ENCODE data around the gene ATRNL1.
"Not testable (repeated sequence)": the region's sequence is repeated elsewhere in the genome, so short reads cannot be mapped to it uniquely, and the experiment has no call there.

The ATRNL1 gene

DNA sequence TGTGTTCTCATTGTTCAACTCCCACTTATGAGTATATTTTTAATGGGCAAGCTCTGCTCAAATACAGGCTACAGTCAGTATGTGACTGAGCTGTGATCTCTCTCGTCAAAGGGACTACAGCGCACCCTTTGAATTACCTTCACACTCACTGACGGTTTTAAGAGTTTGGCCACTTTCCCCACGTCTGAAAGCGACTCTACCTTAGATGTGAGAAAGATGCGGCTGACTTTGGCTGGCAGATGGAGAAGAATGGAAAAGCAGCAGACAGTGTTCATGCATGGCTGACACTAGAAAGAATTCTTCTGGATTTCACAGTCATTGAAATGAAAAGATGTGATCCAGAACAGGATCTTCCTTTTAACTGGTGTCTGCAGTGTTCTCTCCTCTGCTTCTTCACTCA, 2.0 kb upstream of the ATRNL1 start:
- DNase-seq = no peak

GRCh38 chr10:115092258-115092554, 959 bp upstream of the ATRNL1 start:
- no peak for DNase-seq

DNA sequence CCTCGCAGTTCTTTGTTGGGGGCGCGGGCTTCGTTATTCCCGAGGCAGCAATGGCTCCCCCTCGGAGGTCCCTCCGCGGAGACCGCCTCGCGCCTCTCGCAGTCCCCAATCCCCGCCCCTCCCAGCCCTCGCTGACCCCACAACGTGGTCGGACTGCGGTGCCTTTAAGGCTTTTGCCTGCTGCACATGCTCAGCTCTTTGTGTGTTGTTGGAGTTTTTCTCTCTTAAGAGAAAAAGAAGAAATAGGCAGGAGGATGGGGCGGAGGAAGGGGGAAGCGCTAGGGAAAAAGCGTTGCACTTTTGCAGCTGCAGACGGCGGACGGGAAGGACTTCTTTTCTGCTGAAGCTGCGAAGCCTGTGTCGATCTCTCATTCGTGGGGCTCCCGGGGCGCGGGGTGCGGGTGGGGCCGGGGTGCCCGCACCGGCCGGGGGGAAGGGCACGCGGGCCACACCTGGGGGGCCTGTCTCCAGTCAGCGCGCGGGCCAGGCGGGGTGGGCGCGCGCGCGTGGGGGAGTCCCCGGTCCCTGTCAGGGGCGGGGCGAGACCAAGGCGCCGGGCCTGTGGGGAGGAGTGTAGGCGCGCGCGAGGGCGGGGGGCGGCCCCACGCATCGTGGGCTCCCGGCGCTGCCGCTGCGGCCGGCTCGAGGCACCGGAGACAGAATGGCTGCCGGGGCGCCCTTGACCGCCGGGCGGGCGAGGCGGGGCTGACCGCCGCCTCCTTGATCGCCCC, 445 bp upstream of the ATRNL1 start:
- peak; percentile 43 for DNase-seq

GRCh38 chr10:115093776-115094408, 727 bp downstream of the ATRNL1 start:
- DNase-seq = peak; percentile 8

DNA sequence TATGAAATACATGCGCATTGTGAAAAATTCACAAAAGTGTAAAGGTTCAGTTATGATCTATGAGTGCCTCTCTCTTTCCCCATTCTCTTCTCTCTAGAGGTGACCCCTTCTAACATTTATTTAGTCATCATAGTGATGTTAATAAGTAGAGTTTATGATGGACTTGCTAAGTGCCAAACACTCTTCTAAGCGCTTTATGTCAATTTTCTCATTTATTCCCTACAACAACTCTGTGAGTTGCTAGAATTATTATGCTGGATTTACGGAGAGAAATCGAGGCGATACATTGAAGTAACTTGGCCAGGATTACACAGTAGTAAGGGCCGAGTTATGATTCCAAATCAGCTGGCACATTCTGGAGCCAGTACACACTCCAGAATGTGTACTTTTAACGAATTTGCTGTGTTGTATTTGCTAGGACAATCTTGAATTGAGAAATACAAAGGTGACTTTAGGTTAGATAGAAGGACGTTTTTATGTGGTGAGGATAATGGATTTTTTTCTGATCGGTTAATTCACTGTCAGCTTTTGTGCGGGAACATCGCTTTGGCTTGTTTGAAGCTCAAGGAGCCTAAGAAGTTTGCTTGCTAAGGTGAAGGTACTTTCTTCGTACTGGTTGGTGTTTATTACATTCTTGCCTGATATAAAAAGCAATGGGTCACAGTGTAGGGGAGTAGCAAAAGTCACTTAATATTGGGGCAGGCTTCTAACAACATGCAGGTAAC, 1.4 kb downstream of the ATRNL1 start:
- DNase-seq = no peak

- DNase-seq = no peak
Observed at GRCh38 chr10:115095758-115096157, 2.6 kb downstream of the ATRNL1 start.

GRCh38 chr10:115103700-115104099, 10.5 kb downstream of the ATRNL1 start:
- no peak for DNase-seq

DNA sequence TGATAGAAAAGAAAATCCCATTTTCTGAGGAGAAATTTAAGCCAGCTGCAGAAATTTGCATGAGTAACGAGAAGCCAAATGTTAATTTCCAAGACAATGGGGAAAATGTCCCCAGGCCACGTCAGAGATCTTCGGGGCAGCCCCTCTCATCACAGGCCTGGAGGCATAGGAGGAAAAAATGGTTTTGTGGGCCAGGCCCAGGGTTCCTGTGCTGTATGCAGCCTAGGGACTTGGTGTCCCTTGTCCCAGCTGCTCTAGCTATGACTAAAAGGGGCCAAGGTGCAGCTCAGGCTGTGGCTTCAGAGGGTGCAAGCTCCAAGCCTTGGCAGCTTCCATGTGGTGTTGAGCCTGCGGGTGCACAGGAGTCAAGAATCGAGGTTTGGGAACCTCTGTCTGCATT, 12.2 kb downstream of the ATRNL1 start:
- not testable (repeated sequence) for DNase-seq

DNA sequence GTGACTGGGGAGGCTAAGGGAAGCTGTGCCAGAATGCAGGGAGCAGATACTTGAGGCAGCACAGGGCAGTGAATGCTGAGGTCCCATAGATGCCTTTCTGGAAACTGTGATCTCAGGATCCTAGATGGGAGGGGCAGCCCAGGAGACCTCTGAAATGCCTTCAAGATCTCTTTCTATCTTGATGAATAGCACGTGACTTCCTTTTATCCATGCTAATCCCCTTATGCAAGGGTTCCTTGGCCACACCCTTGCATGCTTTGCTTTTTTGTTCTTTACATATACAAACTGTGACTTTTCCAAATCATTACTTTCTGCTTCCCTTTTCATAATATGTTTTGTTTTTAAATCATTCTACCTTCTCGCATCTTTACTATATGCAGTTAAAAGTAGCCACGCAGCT, 14.7 kb downstream of the ATRNL1 start:
- no peak for DNase-seq

DNA sequence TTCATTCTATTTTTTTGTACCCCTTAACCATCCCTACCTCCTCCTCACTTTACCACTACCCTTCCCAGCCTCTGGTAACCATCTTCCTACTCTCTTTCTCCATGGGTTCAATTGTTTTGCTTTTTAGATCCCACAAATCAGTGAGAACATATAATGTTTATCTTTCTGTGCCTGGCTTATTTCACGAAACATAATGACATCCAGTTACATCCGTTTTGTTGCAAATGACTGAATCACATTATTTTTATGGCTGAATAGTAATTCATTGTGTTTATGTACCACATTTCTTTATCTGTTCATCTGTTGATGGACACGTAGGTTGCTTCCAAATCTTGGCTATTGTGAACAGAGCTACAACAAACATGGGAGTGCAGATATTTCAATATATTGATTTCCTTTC, 24.1 kb downstream of the ATRNL1 start:
- no peak for DNase-seq

DNA sequence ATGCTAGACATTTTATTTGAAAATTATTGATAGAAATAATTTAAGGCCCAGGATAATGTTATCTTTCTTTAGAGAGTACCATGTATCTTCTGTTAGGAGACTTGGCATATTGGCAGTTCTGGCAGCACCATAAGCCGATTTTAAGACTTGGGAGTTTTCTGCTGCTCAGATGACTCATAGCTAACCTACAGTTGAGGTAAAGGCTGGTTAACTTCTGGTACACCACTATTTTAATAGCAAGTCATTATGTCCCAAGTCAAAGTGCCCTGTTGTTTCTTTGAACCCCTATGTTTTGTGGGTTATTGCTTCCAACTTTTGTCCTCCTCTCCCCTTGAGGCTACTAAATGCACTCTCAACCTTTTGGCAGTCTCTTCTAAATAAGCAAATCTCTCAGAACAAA, 25.2 kb downstream of the ATRNL1 start:
- no peak for DNase-seq

DNA sequence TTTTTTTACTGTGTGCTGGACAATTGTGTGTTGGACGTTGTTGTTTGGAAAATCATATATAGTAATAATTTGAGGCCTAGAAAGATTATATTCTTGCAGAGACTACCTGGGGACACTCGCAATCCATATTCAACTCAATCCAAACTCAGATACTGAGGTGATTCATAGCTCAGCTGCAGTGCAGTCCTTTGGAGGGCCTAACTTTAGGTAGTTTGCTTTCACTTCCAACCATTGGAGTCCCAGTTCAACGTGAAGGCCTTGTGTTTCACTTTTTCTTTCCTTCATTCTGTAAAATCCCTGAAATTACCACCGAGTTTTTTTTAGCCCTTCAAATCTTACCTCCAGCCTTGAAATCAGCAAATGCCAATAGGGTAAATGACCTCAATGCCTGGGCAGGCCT, 32.3 kb downstream of the ATRNL1 start:
- no peak for DNase-seq

- peak; percentile 28 for DNase-seq
Observed at GRCh38 chr10:115129752-115130151, 36.6 kb downstream of the ATRNL1 start.

- DNase-seq = no peak
Observed at GRCh38 chr10:115136616-115137015, 43.5 kb downstream of the ATRNL1 start.

DNA sequence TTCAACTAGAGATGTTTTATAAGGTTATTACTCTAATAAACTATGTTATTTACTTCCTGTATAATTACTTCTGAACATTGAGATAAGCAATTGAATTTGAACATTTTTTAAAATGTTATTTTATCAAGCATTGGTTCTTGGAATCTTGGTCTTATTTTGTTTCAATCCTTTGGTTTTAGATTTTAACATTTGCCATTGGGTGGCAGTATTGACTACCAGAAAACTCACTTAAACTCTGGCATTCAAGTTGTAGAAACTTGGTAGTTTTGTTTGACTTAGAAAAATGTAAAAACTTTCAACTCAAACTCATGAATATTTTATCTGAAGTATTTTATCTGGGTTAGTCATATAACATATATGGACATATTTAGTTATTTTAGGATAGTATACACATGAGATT, 48.1 kb downstream of the ATRNL1 start:
- DNase-seq = peak; percentile 13

- DNase-seq = no peak
Observed at GRCh38 chr10:115157357-115157756, 64.2 kb downstream of the ATRNL1 start.

DNA sequence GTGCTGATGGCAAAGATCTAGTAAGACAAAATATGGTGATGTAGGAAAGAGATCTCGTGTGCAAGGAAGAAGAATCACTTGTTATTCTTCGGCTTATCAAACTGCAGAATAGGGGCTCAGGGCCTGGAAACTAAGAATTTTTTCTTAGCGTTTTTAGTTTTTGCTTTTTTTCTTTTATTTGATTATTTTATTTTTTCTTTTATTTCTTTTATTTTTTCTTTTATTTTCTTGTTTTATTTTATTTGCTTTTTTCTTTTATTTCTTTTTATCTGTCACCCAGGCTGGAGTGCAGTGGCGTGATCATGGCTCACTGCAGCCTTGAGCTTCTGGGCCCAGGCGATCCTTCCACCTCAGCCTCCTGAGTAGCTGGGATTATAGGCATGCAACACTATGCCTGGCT, 70.0 kb downstream of the ATRNL1 start:
- no peak for DNase-seq

- DNase-seq = no peak
Observed at GRCh38 chr10:115164220-115164619, 71.1 kb downstream of the ATRNL1 start.

- DNase-seq = no peak
Observed at GRCh38 chr10:115167751-115168150, 74.6 kb downstream of the ATRNL1 start.

DNA sequence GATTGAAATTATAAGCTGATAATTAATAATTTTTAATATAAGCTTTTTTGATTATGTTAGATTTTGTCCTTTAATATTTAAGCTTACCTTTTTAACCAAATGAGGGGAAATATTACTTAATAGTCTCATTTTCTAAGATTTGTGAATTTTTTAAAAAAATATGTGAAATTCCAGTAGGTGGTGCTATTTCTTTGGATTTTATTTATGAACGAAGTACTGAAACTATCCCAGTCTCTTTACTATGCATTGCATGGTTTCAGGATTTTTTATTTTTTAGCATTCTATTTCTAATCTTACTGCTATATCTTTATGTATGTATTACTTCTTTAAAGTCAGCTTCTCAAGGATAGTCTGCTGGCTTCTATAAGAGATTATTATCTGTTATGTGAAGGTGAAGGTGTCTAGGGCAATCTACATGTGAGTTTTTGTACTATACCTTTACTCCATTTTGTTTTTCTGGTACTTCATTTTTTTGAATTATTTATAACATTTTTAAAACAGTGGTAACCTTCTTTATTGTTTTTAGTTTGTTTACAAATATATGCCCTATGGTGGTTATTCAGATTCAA, 78.3 kb downstream of the ATRNL1 start:
- peak; percentile 4 for DNase-seq

- DNase-seq = no peak
Observed at GRCh38 chr10:115173915-115174443, 80.8 kb downstream of the ATRNL1 start.

- DNase-seq = peak; percentile 29
Observed at GRCh38 chr10:115207276-115207675, 114.1 kb downstream of the ATRNL1 start.

GRCh38 chr10:115209133-115209532, 116.0 kb downstream of the ATRNL1 start:
- DNase-seq = no peak

DNA sequence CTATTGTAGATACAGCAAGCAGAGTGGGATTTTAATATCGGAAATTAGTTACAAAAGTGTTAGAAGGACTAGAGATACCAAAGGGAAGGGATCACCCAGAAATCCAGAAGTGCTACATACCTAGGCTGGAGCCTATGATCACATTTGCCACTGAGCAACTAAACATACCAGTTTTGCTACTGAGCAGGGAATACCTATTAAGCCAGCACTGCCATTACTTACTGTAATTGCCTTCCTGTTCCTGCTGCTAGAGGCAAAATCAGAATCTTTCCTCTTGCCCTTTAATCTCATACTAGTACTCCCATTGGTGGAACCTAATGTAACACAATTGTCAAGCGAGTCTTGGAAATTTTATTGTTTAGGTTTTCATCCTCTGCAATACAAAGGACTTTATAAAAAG, 121.7 kb downstream of the ATRNL1 start:
- no peak for DNase-seq
